ENCODE data around the gene DPH5.

The DPH5 gene

DNA sequence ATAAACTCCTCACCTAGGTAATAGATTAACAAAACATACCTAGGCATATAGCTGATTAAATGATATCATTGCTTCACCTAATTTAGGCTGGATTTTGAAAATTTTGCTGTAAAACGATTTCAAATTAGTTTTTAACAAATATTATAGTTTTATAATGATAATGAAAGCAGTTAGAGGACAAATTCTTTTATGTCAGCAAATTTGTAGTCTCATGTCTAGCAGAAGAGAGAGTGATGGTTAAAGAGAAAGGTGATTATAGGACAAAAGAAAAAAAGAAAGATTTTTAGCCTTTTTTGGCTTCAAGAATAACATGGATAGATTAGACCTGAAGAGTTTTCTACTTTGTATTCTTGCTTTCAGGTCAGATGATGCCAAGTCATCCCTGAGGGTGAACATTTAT, 3.6 kb upstream of the DPH5 start:
- no peak for DNase-seq

DNA sequence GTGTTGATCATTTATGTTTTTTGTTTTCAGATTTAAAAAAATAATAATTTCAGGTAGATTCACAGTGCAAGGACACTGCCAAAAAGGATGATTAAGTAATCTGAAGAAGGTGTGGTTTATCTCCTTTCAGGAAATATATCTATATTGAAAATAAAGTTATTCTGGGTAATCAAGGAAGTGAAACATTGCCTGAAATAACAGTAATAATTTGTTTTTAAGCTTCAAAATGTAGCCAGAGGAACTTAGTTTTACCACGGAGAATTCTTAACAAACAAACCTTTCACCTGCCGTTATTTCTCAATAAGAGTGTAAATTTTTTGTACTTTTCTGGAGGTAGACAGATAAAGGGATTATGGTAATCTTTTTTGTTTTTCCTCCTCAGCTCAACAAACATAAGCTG, 2.9 kb upstream of the DPH5 start:
- DNase-seq, result no peak

DNA sequence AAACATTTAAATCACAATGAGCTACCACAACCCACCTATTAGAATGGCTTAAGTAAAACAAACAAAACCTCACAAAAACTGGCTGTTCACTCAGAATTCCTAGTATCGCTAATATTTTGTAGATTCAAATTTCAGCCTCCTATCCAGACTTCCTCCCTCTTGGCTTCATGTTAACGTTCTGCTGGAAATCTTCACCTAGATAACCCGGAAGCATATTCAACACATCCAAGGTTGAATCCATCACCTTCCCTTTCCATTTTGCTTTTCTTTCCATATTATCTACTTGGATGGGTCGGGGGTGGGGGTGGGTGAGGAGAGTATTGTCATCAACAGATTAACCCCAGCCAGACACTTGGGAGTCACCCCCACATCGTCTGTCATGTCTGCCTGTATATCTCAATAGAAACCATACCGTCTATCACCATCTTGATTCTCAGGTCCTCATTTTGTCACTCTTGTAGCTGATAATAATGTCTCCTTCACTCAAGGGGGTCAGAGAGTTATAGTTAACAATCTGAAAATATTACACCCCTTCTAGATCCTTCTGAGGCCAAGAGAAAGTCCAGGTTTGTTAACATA, 1.7 kb upstream of the DPH5 start:
- no peak for DNase-seq

DNA sequence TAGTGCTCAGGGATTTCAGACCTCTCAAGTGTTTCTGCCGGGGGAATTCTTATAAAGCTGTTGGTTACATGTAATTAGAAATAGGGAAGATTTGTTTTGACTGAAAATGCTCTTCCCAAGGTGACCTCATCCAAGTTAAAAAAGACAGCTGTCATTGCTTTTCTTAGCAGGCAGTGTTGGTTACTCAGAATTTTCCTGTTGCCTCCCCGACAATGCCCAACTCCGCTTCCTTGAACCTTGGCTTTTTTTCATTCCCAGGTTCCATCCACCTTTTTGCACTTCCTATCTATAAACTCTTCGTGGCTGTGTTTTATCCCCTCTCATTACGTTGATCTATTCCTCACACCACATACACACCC, 825 bp upstream of the DPH5 start:
- DNase-seq, result no peak

DNA sequence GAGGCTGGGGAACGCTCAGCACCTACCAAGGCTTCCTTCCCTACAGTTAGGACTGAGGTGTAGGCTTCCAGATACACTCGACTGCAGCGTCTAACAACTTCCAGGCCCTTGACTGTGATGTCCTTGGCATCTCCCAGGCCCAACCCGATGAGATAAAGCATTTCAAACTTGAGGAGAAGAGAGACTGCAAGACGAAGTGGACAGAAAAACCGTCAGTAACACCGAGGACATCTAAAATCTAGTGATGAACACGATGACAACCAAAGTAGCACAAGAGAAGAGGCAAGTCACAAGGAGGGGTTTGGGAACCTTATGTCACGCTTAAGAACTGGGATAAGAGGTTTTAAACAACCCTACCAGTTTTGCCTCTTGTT, 314 bp downstream of the DPH5 start:
- DNase-seq, result no peak

DNA sequence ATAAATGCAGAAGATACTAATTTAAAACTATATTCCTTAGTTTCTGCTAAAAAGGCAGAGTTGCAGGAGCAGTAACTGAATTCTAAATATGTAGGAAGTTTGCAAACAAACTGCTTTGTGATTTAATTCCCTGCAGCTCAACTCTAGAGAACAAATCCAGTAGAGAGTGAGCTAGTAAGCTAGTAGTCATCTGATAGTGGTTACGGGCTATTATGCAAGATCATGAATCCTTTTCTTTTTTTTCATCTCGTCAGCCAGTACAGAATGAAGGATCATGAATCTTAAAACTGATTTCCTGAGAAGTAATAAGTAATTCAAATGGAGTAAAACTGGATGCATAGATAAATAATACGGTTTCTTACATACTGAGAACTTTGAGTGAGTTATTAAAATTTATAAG, 3.3 kb downstream of the DPH5 start:
- no peak for DNase-seq

DNA sequence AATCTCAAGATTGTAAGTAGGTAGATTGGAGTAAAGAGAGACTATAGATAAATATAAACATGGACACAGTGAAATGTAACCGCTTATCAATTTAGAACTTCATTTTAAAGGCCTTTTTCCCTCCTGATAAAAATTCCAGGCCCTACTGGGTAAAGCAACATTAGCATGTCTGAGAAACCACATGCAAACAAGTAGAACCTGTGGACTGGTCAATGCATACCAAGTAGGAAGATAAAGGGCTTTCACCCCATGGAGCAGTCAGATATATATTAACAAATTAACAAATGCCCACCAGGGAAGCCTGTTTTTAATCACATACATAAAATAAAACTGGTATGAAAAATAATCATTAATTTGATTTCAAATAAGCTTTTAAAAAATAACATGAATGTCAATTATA, 8.1 kb downstream of the DPH5 start:
- no peak for DNase-seq

DNA sequence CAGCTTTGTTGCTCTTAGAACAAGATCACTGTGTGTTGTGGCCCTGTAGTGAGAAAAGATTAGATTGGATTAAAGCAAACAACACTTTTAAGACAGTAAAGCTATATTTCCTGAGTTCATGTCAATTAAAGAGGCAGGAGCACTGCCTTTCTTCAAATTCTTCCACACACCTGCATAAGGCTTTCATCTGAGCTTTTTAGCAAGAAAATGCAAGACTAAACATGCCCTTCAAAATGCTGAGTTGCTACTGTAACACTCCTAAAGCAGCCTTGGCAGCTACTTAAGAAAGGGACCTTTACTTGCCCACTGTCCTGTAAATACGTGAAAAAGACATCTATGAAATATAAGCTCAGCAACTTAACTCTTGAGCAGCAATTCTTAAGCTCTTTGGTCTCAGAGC, 11.8 kb downstream of the DPH5 start:
- DNase-seq, result no peak

DNA sequence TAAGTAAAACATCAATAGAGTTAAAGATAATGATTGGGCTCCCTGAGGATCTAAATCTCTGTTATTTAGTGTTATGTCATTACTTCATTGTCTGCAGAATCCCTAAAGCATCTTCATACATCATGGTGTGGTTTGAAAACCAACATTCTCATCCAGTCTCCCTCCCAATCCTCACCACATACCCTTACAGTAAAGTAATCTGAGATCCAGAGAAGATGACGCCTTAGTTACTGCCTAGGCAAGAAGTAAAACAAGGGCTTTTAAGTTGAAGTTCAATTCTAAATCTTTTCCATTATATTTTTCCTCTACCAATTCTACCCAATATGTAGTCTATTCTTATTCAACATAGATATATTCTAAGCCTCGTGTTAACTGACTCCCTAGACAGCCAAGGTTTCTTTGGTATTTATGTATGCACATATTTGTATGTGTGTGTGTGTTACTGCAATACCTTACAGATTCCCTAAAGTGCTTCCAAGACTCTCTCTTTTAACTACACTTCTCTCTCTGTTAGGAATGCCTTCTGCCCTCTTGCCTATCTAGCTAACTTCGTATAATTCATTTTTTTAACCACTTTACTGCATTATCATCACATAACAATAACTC, 17.3 kb downstream of the DPH5 start:
- DNase-seq, result no peak

DNA sequence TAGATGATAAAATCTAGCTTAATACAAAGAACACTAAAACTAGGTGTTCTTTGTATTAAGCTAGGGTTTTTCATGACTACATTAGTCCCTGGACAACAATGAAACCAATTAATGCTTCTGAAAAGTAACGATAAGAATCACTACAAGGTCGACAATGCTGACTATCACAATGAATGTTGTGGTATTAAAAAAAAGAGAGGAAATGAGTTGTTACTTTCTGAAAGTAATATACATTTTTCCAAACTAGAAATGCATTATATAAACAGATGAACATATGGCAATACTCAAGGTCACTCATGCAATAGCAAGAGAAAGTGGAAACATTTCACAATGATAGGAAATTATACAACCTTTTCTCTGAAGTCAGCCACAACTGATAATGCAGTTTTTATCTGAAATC, 19.0 kb downstream of the DPH5 start:
- DNase-seq, result no peak

DNA sequence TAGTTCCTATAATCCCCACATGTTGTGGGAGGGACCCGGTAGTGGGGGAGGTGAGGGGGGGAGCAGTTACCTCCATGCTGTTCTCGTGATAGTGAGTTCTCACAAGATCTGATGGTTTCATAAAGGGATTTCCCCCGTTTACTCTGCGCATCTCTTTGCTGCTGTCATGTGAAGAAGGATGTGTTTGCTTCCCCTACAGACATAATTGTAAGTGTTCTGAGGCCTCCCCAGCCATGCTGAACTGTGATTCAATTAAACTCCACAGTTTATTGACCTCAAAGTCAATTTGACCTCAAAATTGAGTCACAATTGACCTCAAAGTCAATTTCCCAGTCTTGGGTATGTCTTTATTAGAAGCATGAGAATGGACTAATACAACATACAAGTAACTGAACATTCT, 19.7 kb downstream of the DPH5 start:
- DNase-seq, result no peak

DNA sequence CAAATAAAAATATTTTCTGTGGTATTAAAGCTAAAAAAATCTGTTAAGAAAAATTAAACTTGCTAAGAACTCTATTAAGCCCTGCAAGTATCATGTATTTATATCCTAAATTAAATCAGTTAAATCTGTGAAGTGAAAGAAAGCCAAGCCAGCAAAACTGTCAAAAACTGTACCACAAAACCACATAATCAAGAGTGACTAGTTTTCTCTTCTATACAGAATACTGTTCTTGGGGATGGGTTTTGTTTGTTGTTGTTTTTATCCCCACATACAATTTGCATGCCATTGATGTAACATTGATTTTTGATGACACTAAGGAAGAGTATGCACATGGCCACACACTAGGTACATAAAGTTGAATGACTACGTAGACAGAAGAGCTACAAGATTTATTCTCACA, 20.4 kb downstream of the DPH5 start:
- DNase-seq, result no peak

DNA sequence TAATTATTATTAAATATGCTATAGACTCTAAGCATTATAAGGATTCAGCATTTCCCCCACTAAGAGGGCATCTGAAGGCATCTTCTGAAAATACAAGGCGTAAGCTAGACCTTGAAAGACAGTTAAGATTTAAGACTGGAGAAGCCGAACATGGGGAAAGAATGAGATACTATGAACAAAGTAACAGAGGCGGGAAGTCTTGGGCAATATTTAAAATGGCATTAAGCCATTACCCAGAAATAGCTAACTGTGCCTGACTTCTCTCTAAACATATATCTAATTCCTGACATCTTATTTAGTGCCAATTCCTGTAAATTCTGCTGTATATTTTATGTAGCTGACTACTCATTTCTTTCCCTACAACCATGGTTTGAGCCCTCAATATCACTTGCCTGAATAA, 20.9 kb downstream of the DPH5 start:
- DNase-seq, result no peak

DNA sequence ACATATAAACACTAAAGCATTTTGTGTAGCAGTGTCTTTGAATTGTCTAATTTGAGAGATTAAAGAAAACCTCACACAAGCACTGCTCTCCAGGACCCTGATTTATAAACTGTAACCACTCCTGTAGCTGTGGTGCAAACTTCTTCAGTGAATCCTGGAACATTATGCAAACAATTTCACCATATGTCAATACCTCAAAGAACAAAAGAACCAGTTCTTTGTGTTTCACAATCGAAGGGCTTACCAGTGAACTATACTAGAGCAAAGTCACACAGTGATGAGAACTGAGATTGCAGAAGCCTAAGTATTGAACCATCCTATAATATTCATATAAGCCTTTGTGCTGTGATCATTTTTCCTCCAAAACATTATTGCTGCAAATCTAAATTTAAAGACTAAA, 21.5 kb downstream of the DPH5 start:
- no peak for DNase-seq

DNA sequence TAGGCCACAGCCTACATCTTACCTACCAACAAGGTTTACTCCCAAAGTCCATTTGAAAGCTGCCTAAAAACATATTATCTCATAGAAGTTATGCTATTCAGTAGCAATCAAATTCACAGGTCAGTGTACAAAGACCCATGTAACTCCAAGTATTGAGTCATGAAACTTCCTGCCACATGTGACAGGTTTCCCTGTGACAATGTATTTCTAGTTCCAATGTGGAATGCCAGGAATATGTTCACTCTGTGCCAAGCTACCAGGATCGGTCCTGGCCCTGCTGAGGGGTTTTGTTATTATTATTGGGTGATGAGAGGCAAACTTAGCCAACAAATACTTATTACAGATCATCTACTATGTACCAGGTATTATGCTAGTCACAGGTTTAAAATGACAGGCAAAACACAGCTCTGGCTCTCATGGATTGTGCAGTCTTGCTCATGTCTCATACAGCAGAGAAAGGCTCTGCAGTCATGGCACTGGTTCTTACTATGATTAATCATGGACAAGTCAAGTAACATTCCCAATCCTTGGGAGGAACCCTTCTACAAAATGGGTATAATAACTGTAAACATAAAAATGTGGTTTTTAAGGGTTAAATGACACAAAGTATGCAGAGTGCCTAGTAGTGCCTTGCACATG, 22.5 kb downstream of the DPH5 start:
- DNase-seq, result no peak

DNA sequence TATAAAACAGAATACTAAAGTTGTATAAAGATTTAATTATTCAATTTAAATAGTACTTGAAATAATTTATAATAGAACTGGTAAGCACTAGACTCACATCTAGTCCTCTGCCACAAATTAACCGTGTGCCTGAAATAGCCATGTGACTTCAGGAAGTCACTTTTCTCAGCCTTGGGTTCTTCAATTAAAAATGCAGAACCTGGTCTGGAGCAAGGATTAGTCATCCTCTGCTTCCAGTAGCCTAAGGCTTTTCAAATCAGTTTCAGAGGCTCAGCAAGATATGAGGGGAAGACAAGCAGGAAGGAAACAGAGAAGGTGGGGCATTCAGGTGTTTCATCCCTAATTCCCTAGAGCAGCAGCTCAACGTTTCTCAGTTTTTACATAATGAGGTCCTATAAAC, 23.0 kb downstream of the DPH5 start:
- no peak for DNase-seq

DNA sequence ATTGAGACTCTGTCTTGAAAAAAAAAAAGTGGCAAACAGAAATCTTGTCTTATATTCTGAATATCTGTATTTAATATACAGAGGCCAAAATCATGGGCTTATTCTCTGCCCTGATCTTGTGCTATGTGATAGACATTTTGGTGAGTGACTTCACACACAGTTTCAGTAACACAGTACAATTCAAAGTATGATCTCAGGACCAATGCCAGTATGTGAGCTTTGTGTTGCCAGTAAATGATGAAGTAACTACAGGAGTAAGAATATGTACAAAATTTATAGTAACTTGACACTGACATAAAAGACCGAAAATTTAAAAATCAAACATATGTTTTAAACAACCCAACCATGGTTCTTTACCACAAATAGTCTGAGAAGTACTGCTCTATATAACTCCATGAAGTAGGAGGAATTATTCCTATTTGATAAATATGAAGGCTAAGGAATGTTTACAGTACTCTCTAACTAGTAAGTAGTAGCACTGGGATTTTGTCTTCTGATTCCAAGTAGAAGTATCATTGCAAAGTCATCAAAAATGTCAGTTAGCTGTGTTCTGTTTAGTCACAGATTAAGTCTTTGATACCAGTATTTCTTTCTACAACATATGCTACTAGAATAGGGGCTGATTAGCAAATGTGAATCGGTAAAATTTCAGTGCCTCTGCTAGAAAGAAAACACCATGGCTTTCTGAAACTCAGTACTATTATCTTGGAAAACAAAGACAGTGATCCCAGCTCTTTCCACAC, 25.3 kb downstream of the DPH5 start:
- DNase-seq, result no peak

DNA sequence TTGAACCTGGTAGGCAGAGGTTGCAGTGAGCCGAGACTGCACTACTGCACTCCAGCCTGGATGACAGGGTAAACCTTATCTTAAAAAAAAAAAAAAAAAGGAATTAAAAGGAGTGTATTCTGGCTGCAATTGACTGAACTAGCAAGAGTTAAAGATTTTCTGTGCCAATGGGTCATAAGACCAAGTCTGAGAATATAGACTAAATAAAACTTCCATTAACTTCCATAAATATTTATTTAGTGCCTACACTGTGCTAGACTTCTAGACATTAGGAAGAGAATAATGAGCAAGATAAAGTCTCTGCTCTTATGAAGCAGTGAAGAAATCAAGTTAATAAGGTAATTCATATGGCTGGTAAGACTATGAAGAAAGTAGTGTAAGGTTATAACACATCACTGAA, 27.2 kb downstream of the DPH5 start:
- no peak for DNase-seq

DNA sequence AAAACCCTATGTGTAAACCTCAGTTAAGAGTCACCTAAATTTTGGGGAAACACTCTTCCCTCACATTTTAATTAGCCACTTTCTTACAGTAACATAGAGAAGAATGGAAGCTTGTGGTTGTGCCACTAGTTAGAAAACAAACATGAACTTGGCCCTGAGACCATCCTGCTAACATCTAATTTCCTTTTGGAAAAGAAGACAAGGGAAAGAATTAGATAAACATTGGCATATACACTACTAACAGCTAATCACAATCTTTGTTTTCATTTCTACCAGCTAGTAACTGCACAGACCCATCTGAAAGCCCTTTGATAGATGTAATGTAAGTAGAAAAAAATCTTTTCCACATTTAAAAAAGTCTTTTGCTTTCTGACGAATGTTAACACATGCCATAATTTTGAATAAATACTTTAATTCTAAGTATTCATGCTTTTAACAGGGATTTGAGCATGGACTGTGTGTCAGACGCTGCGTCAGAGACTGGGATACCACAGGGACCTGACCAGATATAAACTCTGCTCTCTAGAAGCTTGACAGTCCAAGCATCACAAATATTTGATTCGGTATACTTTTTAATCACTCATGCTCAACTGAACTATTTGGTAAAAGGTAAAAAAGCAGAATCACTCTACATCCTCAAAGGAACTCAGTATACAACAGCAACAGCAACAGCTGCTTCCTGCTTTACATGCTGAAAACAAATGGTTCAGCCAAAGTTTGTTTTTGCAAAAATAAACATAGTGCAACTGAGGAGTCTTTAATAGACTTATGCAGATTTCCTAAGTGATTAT, 30.2 kb downstream of the DPH5 start:
- no peak for DNase-seq

DNA sequence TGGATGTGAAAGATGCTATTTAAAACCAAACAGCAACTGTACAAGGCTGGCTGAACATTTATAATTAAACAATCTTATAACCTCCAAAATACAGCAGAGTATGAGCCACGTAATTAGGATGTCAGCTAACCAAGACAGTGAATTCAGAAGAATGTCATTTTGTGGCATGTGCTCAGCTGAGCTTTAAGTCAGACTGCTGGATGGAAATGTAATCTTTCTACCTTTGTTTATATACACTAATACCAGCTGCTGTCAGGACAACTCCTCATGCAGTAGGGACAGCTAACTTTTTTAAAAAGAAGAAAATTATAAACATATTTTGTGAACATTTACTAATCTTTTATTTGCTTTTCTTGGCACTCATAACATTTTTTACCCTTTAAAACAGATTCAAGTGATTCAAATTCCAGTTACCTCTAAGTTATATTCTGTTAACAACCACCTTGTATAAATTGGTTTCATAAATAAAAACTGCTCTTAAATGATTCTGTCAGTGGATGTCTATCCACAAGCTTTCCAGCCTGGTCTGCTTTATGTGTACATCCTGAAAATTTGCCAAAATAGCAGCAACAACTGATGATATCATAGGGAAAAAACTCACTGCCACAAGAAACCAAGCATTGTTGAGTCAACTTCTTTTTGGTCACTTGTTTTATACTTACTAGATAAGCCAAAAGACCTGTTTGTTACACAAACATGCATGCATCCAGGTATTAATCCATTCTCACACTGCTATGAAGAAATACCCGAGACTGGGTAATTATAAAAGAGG, 36.1 kb downstream of the DPH5 start:
- DNase-seq, result no peak

DNA sequence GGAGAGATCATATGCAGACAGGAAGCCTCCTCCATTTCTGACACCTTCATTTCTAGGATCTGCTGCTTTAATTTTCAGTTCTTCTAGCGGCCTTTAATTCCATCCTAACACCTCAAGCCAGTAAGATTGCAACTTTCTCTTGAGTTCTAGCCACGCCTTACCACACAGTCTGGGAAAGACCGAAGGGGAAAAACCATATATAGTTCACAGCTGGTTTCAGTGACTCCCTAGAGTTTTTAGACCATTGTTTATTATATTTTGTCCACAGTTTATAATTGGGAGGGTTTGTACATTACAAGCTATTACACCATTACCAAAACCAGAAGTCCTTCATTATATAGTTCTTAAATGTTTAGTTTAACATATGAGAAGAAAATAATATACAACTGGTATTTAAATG, 37.5 kb downstream of the DPH5 start:
- DNase-seq, result no peak

DNA sequence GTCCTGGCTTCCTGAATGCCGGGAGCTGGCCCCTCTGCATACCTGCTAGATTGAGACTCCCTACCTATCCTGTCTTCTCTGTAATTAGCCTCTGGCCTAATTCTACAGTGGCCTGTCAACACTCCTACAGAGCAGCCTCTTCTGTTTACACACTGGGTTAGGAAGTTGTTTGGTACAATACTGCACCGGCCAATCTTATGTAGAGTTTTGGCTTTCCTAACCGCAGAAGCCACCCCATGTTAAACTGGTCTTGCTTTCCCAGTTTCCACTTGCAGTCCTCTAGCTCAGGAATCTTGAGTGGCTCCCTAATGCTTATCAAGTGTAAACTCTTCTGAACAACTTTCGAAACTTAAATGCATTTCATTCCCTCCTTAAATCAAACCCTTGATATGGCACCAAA, 42.8 kb downstream of the DPH5 start:
- DNase-seq, result no peak

DNA sequence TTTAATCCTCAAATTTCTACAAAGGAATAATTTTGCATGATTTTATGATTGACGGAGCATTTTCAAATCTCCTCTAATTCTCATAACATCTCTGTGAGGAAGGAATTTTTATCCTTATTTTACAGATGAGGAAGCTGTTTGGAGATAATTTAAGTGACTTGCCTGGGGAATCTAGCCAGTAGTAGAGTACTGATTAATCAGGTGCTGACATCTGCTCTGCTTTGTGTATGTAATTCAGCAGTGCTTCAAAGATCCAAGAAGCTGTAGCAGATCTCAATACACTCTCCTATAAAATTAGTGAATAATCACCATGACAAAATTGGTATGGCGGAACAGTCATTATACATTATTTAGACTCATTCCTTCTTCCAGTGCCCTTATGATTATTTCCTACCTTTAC, 46.0 kb downstream of the DPH5 start:
- DNase-seq, result no peak
